Transverse colon (tissue), 3 donors: Measurements from ENCODE around the gene MTCH2.

Experiments used
- CTCF ChIP-seq, 5 experiments: fragments of 200-600 bp in 3 of 5; fragments of 450-650 bp in 2 of 5; sonication (generic) in 3 of 5; IDR thresholded peaks; 1 replicate in 2 of 5; 2 replicates in 3 of 5; pipeline ENCODE4 v1.5.1; 2016 to 2017; ENCODE audit warnings: antibody characterized with exemption in 5 of 5, inconsistent platforms in 3 of 5, mild to moderate bottlenecking in 2 of 5, moderate library complexity in 1 of 5
- EP300 ChIP-seq: sonication (generic); formaldehyde crosslinking; IDR thresholded peaks from one replicate; pipeline ENCODE4 v1.6.1; 2017; ENCODE audit warnings: antibody characterized with exemption, low read depth
- POLR2A ChIP-seq: fragments of 450-650 bp; IDR thresholded peaks from one replicate; pipeline ENCODE4 v1.6.1; 2016; ENCODE audit warnings: antibody characterized with exemption, mild to moderate bottlenecking, moderate library complexity

- TF ChIP-seq CTCF (IDR thresholded peaks at IDR 0.05), result peak in 4 of 5 experiments; percentile 24 to 57 (median 46)
- peak; percentile 83 for TF ChIP-seq POLR2A
- peak; percentile 2 for TF ChIP-seq EP300
Measured at GRCh38 chr11:47642099-47642855, at the start of gene MTCH2.
